HTERT RPE-1 (cell line): ENCODE results near the gene PLA2G7.

ENCODE experiments used
- in situ Hi-C: fragments of 300-500 bp; cut with MboI; formaldehyde crosslinking; loops from 4 replicates; pipeline ENCODE4 v1.14.3; 2020; ENCODE audit warnings: low sequenced_read_pairs

Gene PLA2G7

GRCh38 chr6:46689657-46690056 is 45.5 kb downstream of the PLA2G7 start:
- in situ Hi-C loops, result no loop called here

- in situ Hi-C loops, result no loop called here
These were observed 46.2 kb downstream of the PLA2G7 start for GRCh38 chr6:46688966-46689335.

DNA sequence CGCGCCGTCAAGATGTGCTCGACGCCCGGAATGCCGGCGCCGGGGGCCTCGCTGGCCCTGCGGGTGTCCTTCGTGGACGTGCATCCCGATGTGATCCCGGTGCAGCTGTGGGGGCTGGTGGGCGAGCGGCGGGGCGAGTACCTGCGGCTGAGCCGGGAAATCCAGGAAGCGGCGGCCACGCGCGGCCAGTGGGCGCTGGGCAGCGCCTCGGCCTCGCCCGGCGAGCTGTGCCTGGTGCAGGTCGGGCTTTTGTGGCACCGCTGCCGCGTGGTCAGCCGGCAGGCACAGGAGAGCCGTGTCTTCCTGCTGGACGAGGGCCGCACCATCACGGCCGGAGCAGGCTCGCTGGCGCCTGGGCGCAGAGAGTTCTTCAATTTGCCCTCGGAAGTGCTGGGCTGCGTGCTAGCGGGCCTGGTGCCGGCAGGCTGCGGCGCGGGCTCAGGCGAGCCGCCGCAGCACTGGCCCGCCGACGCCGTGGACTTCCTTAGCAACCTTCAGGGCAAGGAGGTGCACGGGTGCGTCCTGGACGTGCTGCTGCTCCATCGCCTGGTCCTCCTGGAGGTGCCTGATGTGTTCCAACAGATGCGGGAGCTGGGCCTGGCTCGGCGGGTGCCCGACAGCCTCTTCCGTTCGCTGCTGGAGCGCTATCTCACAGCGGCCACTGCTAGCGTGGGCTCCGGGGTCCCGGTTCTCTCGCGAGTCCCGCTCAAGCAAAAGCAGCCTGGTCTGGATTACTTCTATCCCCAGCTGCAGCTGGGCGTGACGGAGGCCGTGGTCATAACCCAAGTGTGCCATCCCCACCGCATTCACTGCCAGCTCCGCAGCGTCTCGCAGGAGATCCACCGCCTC is 46.8 kb downstream of the PLA2G7 start:
- in situ Hi-C loops, result no loop called here

GRCh38 chr6:46687619-46688097 is 47.5 kb downstream of the PLA2G7 start, which contains the start of gene TDRD6:
TSS of gene TDRD6 (plus strand) at chr6:46687885. CDS start at chr6:46688129, 244 bp downstream.
- in situ Hi-C loops, result no loop called here

GRCh38 chr6:46684771-46685170 is 50.4 kb downstream of the PLA2G7 start:
- in situ Hi-C loops, result no loop called here

DNA sequence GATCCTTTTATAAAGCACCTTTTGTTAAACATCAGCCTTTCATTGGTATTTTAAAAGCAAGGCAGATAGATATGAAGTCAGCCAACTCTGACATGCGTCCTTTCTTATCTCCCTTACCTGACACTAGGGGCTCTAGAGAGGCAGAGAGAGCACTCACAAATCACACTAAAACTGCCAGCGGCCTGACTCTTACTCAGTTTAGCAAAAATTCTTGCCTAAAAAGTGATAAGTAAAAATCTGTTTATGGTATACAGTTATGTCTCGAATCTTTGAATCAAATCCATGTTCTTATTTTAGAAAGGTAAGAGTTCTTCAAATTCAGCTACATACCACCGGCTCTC is 57.9 kb downstream of the PLA2G7 start:
- in situ Hi-C loops, result no loop called here

GRCh38 chr6:46676604-46677313 is 58.4 kb downstream of the PLA2G7 start:
- in situ Hi-C loops, result no loop called here

- in situ Hi-C loops, result no loop called here
These were observed 60.8 kb downstream of the PLA2G7 start for GRCh38 chr6:46674410-46674809.

GRCh38 chr6:46667377-46667776 is 67.8 kb downstream of the PLA2G7 start:
- in situ Hi-C loops, result no loop called here

- in situ Hi-C loops, result no loop called here
These were observed 73.7 kb downstream of the PLA2G7 start for GRCh38 chr6:46661483-46661882.

- in situ Hi-C loops, result no loop called here
These were observed 77.5 kb downstream of the PLA2G7 start for GRCh38 chr6:46657642-46658041.

DNA sequence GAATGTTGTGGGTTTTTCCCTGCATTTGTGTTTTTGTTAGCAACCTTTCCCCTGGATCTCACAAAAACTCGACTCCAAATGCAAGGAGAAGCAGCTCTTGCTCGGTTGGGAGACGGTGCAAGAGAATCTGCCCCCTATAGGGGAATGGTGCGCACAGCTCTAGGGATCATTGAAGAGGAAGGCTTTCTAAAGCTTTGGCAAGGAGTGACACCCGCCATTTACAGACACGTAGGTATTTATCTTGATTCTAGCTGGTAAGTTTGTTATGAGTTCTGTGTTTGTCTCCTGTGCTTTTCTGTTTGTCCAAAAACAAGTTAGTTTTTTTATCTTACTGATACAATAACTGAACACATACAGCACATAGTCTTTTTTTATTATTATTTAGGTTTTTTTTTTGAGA is 79.4 kb downstream of the PLA2G7 start:
- in situ Hi-C loops, result no loop called here
